HG03439 (cell line): ENCODE results near the gene P2RY8.
"Not testable (repeated sequence)": the region's sequence is repeated elsewhere in the genome, so short reads cannot be mapped to it uniquely, and the experiment has no call there.

Source experiments
- ATAC-seq: cut with Tn5 transposase; IDR thresholded peaks from one replicate; pipeline ENCODE4 v1.9.1; 2021; ENCODE audit warnings: mild to moderate bottlenecking, moderate library complexity; ENCODE audit not compliant: unreplicated experiment

Gene P2RY8

DNA sequence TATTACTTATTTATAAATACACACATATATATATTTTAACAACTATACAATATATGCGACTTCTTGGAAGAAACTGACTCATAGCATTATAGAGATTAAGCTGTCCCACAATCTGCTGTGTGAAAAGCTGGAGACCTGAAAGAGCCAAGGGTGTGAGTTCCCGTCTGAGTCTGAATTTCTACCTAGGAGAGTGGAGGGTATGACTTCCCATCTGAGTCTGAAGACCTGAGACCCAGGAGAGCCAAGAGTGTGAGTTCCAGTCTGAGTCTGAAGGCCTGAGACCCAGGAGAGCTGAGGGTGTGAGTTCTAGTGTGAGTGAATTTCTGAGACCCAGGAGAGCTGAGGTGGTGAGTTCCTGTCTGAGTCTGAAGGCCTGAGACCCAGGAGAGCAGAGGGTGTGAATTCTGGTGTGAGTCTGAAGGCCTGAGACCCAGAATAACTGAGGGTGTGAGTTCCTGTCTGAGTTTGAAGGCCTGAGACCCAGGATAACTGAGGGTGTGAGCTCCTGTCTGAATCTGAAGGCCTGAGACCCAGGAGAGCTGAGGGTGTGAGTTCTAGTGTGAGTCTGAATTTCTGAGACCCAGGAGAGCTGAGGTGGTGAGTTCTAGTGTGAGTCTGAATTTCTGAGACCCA is 8.9 kb upstream of the P2RY8 start:
- no peak for ATAC-seq

DNA sequence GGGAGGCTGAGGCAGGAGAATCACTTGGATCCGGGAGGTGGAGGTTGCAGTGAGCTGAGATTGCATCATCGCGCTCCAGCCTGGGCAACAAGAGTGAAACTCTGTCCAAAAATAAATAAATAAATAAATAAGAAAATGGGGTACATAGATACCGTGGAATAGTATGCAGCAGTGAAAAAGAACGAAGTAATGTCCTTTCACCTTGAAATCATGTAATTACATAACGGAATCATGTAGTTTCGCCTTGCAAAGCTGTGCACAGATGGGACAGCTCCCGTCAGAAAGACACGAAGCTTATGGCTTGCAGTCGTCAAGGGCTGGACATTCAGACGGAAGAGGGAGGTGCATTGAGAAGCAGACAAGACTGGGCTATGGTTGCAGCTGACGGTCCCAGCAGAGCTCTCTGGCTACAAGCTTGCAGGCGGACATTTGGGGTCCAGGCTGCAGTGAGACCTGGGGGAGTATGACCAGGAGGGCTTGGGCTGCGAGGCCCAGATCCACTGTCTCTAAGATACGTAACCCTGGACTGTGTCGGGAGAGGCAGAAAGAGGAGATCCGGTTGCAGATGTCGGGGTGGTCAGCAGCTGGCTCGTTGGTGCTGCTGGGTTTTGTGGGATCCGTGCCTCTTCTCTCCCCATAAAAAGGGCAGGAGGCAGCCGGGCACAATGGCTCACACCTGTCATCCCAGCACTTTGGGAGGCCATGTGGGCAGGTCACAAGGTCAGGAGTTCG is 6.2 kb upstream of the P2RY8 start:
- no peak for ATAC-seq

DNA sequence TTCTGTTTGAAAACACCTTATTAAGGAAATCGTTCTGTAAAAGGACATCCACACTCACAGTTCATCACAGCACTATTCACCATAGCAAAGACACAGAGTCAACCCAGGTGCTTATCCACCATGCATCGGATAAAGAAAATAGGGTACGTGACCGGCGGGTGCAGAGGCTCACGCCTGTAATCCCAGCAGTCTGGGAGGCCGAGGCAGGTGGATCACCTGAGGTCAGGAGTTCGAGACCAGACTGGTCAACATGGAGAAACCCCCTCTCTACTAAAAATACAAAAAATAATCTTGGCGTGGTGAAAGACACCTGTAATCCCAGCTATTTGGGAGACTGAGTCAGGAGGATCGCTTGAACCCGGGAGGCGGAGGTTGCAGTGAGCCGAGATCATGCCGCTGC is 2.2 kb upstream of the P2RY8 start:
- not testable (repeated sequence) for ATAC-seq

DNA sequence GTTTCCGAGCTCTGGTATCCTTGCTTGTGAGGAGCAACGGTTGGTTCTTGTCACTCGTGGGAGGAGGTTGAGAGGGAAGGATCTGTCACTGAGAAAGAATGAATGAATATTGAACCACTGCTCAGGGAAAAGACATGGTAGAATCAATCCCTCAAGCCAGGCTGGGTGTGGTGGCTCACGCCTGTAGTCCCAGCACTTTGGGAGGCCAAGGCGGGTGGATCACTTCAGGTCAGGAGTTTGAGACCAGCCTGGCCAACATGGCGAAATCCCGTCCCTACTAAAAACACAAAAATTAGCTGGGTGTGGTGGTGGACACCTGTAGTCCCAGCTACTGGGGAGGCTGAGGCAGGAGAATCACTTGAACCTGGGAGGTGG is 718 bp upstream of the P2RY8 start:
- not testable (repeated sequence) for ATAC-seq

DNA sequence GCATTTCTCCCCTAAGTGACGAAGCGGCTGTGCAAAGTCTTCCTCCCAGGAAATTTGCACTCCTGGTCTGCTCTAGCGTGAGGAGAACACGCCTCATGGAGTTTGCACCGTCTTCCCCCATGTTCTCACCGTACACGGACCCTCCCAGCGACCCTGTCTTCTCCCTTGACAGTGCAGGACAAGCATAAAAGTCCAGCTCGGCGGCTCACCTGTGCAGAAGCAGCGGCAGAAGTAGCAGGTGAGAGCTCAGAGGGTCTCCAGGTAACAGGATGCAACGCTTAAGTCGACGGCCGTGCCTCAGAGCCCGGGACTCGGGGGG is 314 bp downstream of the P2RY8 start:
- ATAC-seq, result peak; percentile 15

DNA sequence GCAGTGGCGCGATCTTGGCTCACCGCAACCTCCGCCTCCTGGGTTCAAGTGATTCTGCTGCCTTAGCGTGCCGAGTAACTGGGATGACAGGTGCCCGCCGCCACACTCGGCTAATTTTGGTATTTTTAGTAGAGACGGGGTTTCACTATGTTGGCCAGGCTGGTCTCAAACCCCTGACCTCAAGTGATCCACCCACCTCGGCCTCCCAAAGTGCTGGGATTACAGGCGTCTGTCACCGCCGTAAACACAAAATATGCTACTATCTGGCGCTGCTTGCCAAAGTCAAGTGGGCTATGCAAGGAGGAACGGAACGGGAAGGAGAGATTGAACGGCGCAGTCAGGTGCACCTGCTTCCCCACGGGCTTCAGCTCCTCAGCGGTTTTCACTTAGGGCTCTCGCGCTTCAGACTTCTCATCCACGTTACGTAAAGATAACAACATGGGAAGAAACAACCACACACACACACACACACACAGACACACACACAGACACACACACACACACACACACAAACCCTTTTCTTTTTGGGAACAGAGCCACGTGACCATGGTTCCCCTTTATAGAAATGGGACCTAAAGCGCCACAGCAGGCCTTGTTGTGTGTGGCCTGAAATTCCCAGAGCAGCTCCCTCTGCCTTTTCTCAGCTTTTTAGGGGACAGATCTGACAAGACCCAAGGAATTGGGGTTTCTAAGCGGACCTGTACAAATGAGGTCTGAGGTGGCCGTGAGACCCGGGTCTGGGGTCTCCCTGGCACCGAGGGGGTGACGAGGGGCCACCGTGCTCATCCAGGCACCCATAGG is 1.5 kb downstream of the P2RY8 start:
- peak; percentile 18 for ATAC-seq

DNA sequence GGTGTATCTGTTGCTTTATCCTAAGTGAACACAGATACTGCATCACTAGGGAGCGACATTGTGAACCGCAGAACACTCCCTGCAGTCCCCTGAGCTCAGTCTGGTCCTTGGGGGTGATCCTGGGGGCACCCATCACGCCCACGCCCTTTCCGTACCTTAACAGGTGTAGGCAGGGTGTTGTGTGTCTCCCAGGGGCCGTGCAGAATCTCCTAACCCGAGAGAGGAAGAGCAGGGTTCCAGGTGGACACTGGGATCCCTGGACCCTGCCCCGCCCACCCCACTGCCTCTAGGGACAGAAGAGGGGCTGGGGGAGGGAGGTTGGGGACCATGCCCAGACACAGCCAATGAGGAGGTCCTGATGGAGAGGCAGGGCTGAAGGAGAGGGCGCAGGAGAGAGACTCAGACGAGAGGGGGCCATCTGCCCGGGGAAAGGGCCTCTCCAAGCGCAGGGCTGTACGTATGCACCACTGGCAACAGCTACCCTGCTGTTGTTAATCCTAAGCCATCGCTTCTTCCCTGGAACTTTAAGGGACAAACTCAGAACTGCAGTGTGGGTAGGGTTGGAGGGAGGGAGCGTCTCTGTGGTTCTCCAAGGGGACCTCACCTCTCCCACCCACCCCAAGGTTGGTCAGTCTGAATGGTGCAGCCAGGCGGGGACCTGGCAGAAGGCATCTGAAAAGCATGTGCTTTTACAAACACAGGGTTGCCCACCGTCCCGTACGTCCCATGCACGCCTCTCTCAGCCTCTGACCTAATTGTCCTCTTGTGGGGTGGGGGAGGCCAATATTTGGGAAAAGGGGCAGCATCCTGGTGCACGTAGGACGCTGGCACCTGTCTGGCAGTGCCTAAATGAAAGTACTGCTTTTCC is 2.5 kb downstream of the P2RY8 start:
- ATAC-seq, result peak; percentile 28

DNA sequence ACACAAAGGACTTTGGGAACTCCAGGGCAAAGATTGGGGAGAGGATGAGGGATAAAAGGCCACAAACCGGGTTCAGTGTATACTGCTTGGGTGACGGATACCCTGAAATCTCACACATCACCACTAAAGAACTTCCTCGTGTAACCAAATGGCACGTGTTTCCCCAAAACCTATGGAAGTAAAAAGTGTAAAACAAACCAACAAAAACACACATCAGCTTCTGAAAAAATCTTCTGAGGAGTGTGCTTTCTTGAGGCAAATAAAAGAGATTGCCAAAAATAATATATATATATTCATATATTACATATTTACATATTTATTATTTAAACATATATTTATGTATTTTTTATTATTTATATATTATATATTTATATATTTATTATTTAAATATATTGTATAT is 3.9 kb downstream of the P2RY8 start:
- ATAC-seq, result no peak

DNA sequence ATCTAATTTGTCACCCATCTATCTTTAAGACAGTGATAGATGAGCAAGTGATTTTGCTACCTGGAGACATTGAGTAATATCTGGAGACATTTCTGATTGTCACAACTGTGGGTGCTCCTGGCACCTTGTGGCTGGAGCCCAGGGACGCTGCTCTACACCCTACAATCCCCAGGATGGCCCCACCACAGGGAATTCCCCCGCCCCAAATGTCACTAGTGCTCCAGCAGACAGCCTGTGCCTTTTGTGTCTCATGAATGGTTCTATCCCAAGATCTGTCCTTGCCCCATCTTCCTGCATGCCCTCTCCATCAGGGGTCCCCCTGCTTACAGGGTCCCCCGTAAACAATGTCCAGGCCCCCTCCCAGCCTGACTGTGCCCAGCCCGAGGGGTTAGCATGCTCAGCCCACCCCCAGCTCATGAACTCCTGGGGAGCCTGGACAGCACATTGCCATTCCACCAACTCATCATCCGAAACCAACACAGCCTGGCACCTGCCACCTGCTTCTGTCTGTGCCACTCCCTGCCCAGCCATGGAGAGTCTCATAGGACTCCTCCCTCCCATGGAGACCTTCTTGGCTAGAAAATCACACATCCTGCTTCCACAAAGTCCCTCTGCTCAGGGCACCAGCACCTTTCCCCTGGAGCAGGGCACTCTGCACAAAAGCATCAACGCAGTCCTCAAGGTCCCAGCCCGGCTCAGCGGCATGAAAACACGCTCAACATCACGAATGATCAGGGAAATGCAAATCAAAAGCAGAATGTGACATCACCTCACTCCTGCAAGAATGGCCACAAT is 5.7 kb downstream of the P2RY8 start:
- ATAC-seq, result no peak

DNA sequence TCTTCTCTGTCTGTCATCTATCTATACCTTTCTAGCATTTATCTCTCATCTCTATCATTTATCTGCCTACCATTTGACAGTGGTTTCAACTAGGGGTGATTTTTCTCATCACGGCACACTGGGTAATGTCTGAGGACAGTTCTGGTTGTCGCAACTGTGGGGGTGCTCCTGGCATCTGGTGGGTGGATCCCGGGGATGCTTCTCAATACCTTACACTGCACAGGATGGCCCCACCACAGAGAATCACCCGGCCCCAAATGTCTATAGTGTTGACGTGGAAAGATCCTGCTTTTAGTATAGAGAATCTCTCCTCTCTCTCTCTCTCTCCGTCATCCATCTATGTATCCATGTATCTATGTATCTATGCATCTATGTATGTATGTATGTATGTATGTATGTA is 7.2 kb downstream of the P2RY8 start:
- no peak for ATAC-seq

DNA sequence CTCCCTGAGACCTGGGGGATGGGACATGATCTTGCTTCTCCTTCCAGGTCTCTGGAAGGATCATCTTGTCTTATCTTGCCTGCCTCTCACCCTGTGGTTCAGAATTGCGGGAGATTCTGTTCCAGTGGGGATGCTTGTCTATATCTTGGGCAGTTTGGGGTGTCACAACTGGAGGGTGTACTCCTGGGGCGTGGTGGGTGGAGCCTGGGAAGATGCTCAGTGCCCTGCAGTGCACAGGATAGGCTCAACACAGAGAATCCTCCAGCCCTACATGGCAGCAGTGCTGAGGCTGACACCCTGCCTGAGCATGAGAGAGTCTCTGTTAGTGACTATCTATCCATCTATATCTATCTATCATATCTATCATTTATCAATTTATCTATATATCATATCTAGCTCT is 7.7 kb downstream of the P2RY8 start:
- no peak for ATAC-seq

DNA sequence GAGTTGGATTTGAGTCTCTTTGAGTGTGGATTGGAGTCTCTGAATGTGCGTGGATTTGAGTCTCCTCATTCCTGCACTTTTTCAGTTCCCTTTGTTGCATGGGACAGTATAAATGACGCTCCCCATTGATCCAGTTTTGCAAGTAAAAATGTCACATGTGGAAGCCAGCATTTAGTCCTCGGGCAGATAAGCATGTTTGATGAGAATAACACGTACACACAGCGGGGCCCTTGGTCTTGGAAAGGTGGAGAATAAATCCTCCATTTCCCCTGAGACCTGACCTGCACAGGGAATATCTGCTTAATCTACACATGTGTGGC is 8.1 kb downstream of the P2RY8 start:
- no peak for ATAC-seq

DNA sequence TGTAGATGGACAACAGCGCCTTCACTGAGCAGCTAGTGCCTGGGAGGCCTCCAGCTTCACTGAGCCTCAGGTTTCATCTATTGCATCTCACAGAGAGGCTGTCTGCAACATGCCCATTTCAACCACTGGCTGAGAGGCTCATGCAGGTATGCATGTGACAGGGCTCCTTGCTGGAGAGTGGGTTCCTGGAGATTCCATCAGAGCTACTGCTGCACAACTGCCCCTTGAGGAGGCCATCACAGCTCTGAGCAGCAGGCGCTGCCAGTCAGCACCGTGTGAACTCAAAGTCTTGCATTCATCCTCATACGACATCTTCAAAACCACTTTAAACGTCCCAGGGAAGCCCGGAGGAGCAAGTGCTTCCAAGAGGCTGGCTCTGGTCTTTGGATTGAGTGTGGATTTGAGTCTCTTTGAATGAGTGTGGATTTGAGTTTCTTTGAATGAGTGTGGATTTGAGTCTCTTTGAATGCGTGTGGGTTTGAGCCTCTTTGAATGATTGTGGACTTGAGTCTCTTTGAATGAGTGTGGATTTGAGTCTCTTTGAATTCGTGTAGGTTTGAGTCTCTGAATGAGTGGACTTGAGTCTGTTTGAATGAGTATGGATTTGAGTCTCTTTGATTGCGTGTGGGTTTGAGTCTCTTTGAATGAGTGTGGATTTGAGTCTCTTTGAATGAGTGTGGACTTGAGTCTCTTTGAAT is 8.7 kb downstream of the P2RY8 start:
- no peak for ATAC-seq

DNA sequence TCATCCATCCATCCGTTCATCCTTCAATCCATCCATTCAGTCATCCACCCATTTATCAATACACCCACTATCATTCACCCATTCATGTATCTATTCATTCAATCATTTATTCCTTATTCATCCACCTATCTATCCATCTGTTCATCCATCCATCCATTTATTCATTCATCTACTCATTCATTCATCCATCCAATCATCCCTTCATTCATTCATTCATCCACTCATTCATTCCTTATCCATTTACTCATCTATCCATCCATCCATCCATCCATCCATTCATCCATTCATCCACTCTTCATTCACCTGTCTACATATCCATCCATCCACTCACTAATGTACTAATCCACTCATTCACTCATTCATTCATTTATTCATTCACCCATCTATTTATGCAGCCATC is 9.5 kb downstream of the P2RY8 start:
- ATAC-seq, result no peak

DNA sequence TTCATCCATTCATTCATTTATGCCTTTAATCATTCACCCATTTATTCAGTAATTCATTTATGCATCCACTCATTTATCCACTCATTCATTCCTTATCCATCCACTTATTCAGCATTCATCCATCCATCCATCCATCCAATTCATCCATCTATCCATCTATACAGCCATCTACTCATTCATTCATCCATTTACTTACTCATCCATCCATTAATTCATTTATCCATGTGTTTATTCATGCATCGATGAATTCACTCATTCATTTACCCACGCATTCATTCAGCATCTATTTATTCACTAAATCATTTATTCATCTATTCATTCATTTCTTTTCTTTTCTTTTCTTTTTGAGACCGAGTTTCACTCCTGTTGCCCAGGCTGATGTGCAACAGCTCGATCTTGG is 10.4 kb downstream of the P2RY8 start:
- no peak for ATAC-seq

DNA sequence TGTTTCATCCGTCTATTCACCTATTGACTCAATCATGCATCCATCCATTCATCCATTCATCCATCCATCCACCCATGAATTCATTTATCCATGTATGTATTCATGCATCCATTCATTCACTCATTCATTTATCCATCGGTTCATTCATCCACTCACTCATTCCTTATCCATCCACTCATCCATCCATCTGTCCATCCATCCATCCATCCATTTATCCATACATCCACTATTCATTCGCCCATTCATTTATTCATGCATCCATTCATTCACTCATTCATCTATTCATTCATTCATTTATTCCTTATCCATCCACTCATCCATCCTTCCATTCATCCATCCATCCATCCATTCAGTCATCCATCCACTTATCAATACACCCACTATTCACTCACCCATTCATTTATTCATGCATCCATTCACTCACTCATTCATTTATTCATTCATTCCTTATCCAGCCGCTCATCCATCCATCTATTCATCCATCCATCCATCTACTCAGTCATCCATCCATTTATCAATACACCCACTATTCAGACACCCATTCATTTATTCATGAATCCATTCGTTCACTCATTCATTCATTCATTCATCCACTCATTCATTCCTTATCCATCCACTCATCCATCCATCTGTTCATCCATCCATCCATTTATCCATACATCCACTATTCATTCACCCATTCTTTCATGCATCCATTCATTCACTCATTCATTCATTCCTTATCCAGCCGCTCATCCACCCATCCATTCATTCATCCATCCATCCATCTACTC is 11.2 kb downstream of the P2RY8 start:
- ATAC-seq, result no peak

DNA sequence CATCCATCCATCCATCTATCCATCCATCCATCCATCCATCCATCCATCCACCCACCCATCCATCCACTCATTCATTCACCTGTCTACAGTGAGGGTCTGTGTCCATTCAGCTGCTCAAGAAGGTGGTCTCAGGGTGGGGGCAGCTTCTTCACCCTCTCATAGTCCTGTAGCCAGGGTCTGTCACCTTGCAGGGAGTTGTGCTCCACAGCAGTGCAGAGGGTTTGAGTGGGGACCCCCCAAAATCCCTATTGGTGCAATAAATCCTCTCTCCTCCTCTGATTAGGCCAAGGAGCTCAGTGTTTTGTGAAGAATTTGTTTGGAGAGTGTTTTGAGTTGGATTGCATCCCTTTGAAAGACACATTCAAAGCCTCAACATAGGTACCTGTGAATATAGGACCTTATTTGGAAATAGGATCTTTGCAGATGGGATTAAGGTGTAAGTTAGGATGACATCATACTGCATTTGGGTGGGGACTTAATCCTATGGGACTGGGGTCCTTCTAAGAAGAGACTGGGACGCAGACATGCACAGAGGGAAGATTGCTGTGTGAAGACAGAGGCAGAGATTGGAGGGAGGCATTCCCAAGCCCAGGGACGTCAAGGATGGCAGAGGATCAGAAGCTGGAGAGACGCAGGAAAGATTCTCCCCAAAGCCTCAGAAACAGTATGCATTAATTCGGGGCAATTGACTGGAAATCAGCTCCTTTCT is 12.0 kb downstream of the P2RY8 start:
- no peak for ATAC-seq

DNA sequence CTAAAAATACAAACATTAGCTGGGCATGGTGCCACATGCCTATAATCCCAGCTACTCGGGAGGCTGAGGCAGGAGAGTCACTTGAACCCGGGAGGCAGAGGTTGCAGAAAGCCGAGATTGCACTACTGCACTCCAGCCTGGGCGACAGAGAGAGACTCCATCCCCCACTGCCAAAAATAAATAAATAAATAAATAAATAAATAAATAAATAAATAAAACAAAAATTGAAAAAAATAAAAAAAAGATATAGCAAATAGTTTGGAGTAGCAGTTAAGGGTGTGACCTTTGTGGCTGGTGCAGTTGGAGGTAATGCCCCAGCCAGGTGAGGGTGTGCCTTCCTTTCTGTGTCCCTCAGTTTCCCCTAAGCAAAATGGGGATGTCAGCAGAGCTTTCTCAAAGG is 14.1 kb downstream of the P2RY8 start:
- not testable (repeated sequence) for ATAC-seq
